MCF 10A (cell line): ENCODE results near the gene CKAP2. TPM values are rescaled to one million over a fixed set of nuclear protein-coding genes. Genes with fewer than 3 reads are reported as not detected.
"Not testable (repeated sequence)": the region's sequence is repeated elsewhere in the genome, so short reads cannot be mapped to it uniquely, and the experiment has no call there.

Experiments used
- BruUV-seq: library from RNA; stranded (reverse); fragments of 400-500 nt; replicated peaks from 2 replicates; lab custom pipeline; 2021; lab: Mats Ljungman, UMichigan
- CTCF ChIA-PET: fragments of 300-600 bp; sonication (Branson Sonifier 250); formaldehyde crosslinking; extraction: SDS; loops from one replicate; lab custom pipeline; 2021; ENCODE audit warnings: antibody characterized with exemption, inconsistent platforms; lab: Yijun Ruan, JAX
- POLR2A ChIA-PET: fragments of 300-600, 350-650 bp; sonication (Branson Sonifier 250); formaldehyde crosslinking; extraction: SDS; loops from one replicate; lab custom pipeline; 2020; ENCODE audit warnings: antibody characterized with exemption, inconsistent platforms; lab: Yijun Ruan, JAX
- DNase-seq: peaks from one replicate; pipeline ENCODE4 v3.0.0-alpha.2; 2018; ENCODE audit not compliant: unreplicated experiment
- H3K27ac Mint-ChIP-seq: one replicate; pipeline ENCODE4 v1.8.0; 2022; ENCODE audit warnings: mild to moderate bottlenecking, low read depth, mixed read lengths; ENCODE audit not compliant: unreplicated experiment
- H3K27me3 Mint-ChIP-seq: one replicate; pipeline ENCODE4 v1.8.0; 2022; ENCODE audit warnings: mixed read lengths; ENCODE audit not compliant: insufficient read depth, unreplicated experiment
- H3K36me3 Mint-ChIP-seq: one replicate; pipeline ENCODE4 v1.8.0; 2022; ENCODE audit warnings: mild to moderate bottlenecking, moderate library complexity, mixed read lengths; ENCODE audit not compliant: insufficient read depth, unreplicated experiment
- H3K4me1 Mint-ChIP-seq: one replicate; pipeline ENCODE4 v1.8.0; 2022; ENCODE audit warnings: mixed read lengths; ENCODE audit not compliant: insufficient read depth, unreplicated experiment
- H3K4me3 Mint-ChIP-seq: one replicate; pipeline ENCODE4 v1.8.0; 2022; ENCODE audit warnings: mild to moderate bottlenecking, moderate library complexity, mixed read lengths; ENCODE audit not compliant: unreplicated experiment
- H3K9me3 Mint-ChIP-seq: one replicate; pipeline ENCODE4 v1.8.0; 2022; ENCODE audit warnings: mixed read lengths; ENCODE audit not compliant: unreplicated experiment
- intact Hi-C: fragments of 100-400 bp; cut with micrococcal nuclease; formaldehyde crosslinking; loops from 2 replicates; pipeline ENCODE4 v1.14.1; 2022
- total RNA-seq: library from RNA; stranded (reverse); gene quantifications from 2 replicates; pipeline ENCODE4 v1.2.3, GENCODE V29; 2022

Gene CKAP2
- total RNA-seq, 1 experiment from 2014 or later = 50.7 TPM

DNA sequence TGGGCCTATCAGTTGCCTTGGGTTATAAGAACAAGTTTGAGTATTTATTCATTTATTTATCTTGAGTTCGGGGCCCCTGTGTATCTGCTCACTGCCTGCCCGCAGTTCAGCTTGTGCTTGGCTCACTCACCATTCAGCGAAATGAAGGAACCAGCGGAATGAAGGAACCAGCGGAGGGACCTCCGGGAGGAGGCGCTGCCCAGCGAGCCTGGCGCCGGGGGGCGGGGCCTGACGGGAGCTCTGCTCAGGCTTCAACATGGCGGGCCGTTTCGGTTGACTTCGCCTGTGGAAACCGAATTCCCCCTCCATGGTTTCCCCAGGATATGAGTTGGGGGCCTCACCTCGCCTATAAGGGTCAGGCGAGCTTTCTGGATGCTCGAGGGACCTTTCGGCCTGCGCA, 33.5 kb downstream of the CKAP2 start:
- intact Hi-C loops, H3K9me3 Mint-ChIP-seq, POLR2A ChIA-PET, H3K27me3 Mint-ChIP-seq, H3K4me1 Mint-ChIP-seq, H3K4me3 Mint-ChIP-seq, CTCF ChIA-PET, H3K36me3 Mint-ChIP-seq, DNase-seq, BruUV-seq, H3K27ac Mint-ChIP-seq: not testable (repeated sequence)

DNA sequence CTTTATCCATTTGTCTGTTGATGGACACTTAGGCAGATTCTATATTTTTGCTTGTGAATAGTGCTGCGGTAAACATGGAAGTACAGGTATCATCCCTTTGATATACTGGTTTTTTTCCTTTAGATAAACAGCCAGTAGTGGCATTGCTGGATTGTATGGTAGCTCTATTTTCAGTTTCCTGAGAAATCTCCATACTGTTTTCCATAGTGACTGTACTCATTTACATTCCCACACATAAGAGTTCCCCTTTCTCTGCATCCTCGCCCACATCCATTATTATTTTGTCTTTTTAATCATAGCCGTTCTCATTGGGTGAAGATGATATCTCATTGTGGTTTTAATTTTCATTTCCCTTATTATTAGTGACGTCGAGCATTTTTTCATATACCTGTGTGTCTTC, 35.7 kb downstream of the CKAP2 start:
- CTCF ChIA-PET, H3K27ac Mint-ChIP-seq, POLR2A ChIA-PET, H3K9me3 Mint-ChIP-seq, DNase-seq, BruUV-seq, H3K4me3 Mint-ChIP-seq, H3K27me3 Mint-ChIP-seq, H3K4me1 Mint-ChIP-seq, intact Hi-C loops, H3K36me3 Mint-ChIP-seq: not testable (repeated sequence)

DNA sequence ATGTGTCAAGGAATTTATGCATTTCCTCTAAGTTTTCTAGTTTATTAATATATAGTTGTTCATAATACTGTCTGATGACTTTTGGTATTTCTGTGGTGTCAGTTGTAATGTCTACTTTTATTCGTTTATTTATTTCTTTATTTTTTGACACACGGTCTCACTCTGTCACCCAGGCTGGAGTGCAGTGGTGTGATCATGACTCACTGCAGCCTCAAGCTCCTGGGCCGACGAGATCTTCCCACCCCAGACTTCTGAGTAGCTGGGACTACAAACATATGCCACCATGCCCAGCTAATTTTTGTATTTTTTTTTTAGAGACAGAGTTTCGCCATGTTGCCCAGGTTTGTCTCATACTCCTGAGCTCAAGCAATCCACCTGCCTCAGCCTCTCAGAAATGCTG, 39.0 kb downstream of the CKAP2 start:
- POLR2A ChIA-PET = not testable (repeated sequence)

DNA sequence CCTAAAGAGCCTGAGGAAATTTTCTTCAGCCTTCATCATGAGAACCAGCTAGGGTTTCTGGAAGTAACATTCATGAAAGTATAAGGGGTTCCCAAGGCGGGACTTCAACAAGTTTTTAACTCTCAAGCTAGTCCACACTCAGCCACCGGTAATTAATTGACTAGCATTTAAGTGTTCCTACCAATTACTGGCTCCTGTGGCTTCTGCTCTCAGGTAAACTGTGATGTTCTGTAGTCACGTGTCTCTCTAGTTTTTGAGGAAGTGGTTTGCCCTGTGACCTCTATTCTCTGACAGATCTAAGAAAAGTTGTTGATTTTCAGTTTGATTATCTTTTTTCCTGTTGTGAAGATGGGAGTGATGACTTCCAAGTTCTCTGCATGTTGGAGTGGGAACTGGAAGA, 42.7 kb downstream of the CKAP2 start:
- BruUV-seq, H3K4me3 Mint-ChIP-seq, H3K27ac Mint-ChIP-seq, H3K36me3 Mint-ChIP-seq, H3K27me3 Mint-ChIP-seq, H3K4me1 Mint-ChIP-seq, H3K9me3 Mint-ChIP-seq, CTCF ChIA-PET, POLR2A ChIA-PET, intact Hi-C loops, DNase-seq: not testable (repeated sequence)

More for the DNA sequence above, 39.0 kb downstream of the CKAP2 start:
- H3K27me3 Mint-ChIP-seq, intact Hi-C loops, CTCF ChIA-PET, H3K9me3 Mint-ChIP-seq, DNase-seq, H3K36me3 Mint-ChIP-seq, H3K4me1 Mint-ChIP-seq, BruUV-seq, H3K4me3 Mint-ChIP-seq, H3K27ac Mint-ChIP-seq: not testable (repeated sequence)

DNA sequence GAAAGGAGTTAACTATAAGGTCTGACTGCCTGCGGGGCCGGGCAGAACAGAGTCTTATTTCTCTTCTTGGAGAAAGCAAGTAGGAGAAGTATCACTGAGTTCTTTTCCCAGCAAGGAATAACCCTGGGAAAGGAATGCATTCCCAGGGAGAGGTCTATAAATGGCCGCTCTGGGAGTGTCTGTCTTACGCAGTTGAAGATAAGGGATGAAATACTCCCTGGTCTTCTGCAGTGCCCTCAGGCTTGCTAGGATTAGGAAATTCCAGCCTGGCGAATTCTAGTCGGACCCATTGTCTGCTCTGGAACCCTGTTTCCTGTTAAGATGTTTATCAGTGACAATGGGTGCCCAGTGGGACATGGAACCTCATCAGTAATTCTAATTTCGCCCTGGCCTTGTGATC, 47.0 kb downstream of the CKAP2 start:
- BruUV-seq, DNase-seq, intact Hi-C loops, H3K4me3 Mint-ChIP-seq, H3K36me3 Mint-ChIP-seq, H3K27ac Mint-ChIP-seq, CTCF ChIA-PET, POLR2A ChIA-PET, H3K27me3 Mint-ChIP-seq, H3K4me1 Mint-ChIP-seq: not testable (repeated sequence)
- peaks cover 14% of the 10 kb centered on the region for H3K9me3 Mint-ChIP-seq

DNA sequence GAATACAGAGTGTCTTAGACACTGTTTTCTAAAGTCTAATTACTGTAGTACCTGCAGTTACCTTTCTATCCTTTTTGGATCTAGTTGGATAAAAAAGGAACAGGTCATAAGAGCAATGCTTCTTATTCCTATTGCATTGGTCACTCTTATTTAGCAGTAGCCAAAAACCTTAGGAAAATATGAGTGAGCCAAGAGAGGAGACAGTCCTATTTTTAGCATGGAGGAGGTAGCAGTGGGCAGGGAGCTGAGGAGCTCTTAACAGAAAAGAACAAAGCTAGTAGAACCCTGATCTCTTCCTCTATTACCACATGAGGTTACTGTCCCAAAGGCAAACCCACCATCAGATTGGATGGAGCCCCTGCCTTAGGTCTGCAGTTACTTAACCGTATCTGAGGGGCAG, 50.6 kb downstream of the CKAP2 start:
- BruUV-seq, DNase-seq, H3K27ac Mint-ChIP-seq, intact Hi-C loops, H3K4me1 Mint-ChIP-seq, H3K27me3 Mint-ChIP-seq, POLR2A ChIA-PET, CTCF ChIA-PET, H3K36me3 Mint-ChIP-seq, H3K4me3 Mint-ChIP-seq: not testable (repeated sequence)
- peaks cover 14% of the 10 kb centered on the region for H3K9me3 Mint-ChIP-seq

DNA sequence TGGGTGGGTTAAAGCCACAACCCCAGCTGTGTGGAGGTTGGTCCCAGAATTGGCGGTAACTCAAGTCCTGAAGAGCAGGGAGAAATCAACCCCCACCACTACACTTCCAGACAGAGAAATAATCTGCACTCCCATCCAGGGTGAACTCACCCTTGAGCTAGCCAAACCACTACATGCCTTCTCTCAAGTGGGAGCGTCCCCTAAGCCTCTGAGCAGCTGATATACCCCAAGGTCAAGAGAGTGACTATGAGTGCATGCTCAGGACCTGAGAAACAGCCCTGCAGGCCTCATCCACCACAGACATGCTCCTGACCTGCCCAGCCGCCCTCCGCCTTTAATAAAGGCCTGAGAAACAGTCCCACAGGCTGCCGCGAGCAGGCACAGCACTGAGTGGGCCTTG, 54.3 kb downstream of the CKAP2 start:
- H3K27ac Mint-ChIP-seq, H3K4me3 Mint-ChIP-seq, DNase-seq, H3K9me3 Mint-ChIP-seq, BruUV-seq, intact Hi-C loops, H3K36me3 Mint-ChIP-seq, H3K4me1 Mint-ChIP-seq, CTCF ChIA-PET, POLR2A ChIA-PET, H3K27me3 Mint-ChIP-seq: not testable (repeated sequence)

DNA sequence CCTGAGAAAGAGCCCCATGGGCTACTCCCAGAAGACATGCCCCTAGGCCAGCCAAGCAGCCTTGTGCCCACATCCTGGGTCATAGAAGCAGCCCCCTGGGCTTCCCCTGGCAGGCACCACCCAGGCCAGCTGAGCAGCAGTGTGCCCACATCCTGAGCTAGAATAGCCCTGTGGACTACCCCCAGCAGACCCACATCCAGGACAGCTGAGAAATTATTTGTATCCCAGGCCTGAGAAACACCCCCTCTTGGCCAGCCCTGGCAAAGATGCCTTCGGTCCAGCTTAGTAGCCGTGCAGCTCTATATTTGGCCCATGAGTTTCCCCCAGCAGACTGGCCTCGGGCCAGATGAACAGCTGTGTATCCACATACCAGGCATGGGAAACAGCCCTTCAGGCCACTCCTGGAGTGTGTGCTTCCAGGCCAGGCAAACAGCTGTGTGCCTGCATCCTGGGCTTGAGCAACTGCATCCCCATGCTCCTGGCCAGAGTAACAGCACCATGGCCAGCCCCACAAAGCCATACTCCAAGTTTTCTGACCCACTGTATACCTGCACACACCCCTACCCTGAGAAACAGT, 55.0 kb downstream of the CKAP2 start:
- H3K9me3 Mint-ChIP-seq, POLR2A ChIA-PET, CTCF ChIA-PET, H3K4me3 Mint-ChIP-seq, H3K36me3 Mint-ChIP-seq, H3K4me1 Mint-ChIP-seq, BruUV-seq, H3K27ac Mint-ChIP-seq, intact Hi-C loops, DNase-seq, H3K27me3 Mint-ChIP-seq: not testable (repeated sequence)

DNA sequence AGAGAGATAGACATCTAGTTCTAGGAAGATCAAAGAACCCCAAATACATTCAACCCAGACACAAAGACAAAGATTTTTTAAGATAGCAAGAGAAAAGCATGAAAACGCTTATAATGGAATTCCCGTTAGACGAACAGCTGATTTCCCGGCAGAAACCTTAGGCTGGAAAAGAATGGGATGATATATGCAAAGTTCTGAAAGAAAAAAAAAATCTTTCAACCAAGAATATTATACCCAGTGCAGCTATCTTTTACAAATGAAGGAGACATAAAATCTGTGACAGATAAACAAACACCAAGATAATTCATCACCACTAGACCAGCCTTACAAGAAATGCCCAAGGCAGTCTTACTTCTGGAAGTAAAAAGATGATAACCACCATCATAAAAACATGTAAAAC, 56.3 kb downstream of the CKAP2 start:
- H3K4me1 Mint-ChIP-seq, CTCF ChIA-PET, DNase-seq, intact Hi-C loops, H3K36me3 Mint-ChIP-seq, H3K27ac Mint-ChIP-seq, BruUV-seq, POLR2A ChIA-PET, H3K9me3 Mint-ChIP-seq, H3K27me3 Mint-ChIP-seq, H3K4me3 Mint-ChIP-seq: not testable (repeated sequence)
